Osteocyte (in vitro differentiated cells): ENCODE data around the gene DTD1. TPM values are rescaled to one million over a fixed set of nuclear protein-coding genes. Genes with fewer than 3 reads are reported as not detected.
"Not testable (repeated sequence)": the region's sequence is repeated elsewhere in the genome, so short reads cannot be mapped to it uniquely, and the experiment has no call there.

Experiments used
- DNase-seq: peaks from one replicate; pipeline ENCODE4 v3.0.0; 2021; ENCODE audit warnings: mixed read lengths; ENCODE audit not compliant: unreplicated experiment; ENCODE audit errors: extremely low spot score
- H3K27ac Mint-ChIP-seq: one replicate; pipeline ENCODE4 v1.8.0; 2021; ENCODE audit warnings: mild to moderate bottlenecking, mixed read lengths; ENCODE audit not compliant: unreplicated experiment
- H3K27me3 Mint-ChIP-seq: one replicate; pipeline ENCODE4 v1.8.0; 2021; ENCODE audit warnings: mixed read lengths; ENCODE audit not compliant: unreplicated experiment
- H3K36me3 Mint-ChIP-seq: one replicate; pipeline ENCODE4 v1.8.0; 2021; ENCODE audit warnings: mixed read lengths; ENCODE audit not compliant: unreplicated experiment
- H3K4me1 Mint-ChIP-seq: one replicate; pipeline ENCODE4 v1.8.0; 2021; ENCODE audit warnings: mixed read lengths; ENCODE audit not compliant: unreplicated experiment
- H3K4me3 Mint-ChIP-seq: one replicate; pipeline ENCODE4 v1.8.0; 2021; ENCODE audit warnings: mild to moderate bottlenecking, moderate library complexity, mixed read lengths; ENCODE audit not compliant: unreplicated experiment
- H3K9me3 Mint-ChIP-seq: one replicate; pipeline ENCODE4 v1.8.0; 2021; ENCODE audit warnings: mixed read lengths; ENCODE audit not compliant: unreplicated experiment
- total RNA-seq: library from RNA; stranded (reverse); gene quantifications from 2 replicates; pipeline ENCODE4 v1.2.1, GENCODE V29; 2021
- TF ChIP-seq, protein P1 (sequence below): fragments of 200-600 bp; sonication (generic); IDR thresholded peaks from 2 replicates; pipeline ENCODE4 v1.5.0; 2021; ENCODE audit warnings: antibody characterized with exemption, mild to moderate bottlenecking, moderate library complexity

Gene DTD1
- total RNA-seq, 1 donor from 2014 or later, result 26.2 TPM

GRCh38 chr20:18754653-18755045 is 166.8 kb downstream of the DTD1 start:
- H3K27me3 Mint-ChIP-seq, result no peaks in the 10 kb centered on the region
- H3K4me1 Mint-ChIP-seq, result peaks cover 11% of the 10 kb centered on the region
- TF ChIP-seq, protein P1, sequence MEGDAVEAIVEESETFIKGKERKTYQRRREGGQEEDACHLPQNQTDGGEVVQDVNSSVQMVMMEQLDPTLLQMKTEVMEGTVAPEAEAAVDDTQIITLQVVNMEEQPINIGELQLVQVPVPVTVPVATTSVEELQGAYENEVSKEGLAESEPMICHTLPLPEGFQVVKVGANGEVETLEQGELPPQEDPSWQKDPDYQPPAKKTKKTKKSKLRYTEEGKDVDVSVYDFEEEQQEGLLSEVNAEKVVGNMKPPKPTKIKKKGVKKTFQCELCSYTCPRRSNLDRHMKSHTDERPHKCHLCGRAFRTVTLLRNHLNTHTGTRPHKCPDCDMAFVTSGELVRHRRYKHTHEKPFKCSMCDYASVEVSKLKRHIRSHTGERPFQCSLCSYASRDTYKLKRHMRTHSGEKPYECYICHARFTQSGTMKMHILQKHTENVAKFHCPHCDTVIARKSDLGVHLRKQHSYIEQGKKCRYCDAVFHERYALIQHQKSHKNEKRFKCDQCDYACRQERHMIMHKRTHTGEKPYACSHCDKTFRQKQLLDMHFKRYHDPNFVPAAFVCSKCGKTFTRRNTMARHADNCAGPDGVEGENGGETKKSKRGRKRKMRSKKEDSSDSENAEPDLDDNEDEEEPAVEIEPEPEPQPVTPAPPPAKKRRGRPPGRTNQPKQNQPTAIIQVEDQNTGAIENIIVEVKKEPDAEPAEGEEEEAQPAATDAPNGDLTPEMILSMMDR, result no peak
- no peak overlapping the region for H3K27ac Mint-ChIP-seq
- no peak overlapping the region for H3K4me3 Mint-ChIP-seq
- no peaks in the 10 kb centered on the region for H3K9me3 Mint-ChIP-seq
- no peak for DNase-seq
- no peaks in the 10 kb centered on the region for H3K36me3 Mint-ChIP-seq

- not testable (repeated sequence) for H3K27ac Mint-ChIP-seq, H3K4me1 Mint-ChIP-seq, H3K27me3 Mint-ChIP-seq, H3K36me3 Mint-ChIP-seq, H3K4me3 Mint-ChIP-seq
- DNase-seq, result peak; percentile 59
- peaks cover 11% of the 10 kb centered on the region for H3K9me3 Mint-ChIP-seq
Measured at GRCh38 chr20:18760852-18761251, 173.0 kb downstream of the DTD1 start.

DNA sequence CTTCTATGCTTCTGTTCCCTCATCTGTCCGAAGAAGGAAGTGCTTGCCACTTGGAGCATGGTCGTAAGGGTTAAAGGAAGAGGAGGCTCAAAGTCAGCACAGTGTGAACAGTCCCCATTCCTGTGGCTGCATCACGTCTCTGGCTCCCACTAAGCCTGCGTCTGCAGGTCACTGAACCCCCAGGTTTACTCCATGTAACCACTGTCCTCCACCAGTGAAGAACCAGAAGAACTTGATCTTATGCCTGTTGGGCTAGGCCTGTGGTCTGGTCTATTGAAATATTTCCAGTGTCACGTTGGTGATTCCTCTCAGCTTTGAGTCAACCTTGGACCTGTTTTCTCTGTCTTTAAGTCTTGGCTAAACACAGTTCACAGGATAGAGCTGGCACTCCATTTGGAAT is 179.8 kb downstream of the DTD1 start:
- TF ChIP-seq, protein P1, result no peak
- no peak overlapping the region for H3K4me3 Mint-ChIP-seq
- no peaks in the 10 kb centered on the region for H3K4me1 Mint-ChIP-seq
- H3K27ac Mint-ChIP-seq, result no peak overlapping the region
- H3K9me3 Mint-ChIP-seq, result peaks cover 2% of the 10 kb centered on the region
- peaks cover 18% of the 10 kb centered on the region for H3K27me3 Mint-ChIP-seq
- no peak for DNase-seq
- H3K36me3 Mint-ChIP-seq, result peaks cover 4% of the 10 kb centered on the region

- Mint-ChIP-seq H3K36me3 (no peaks in the 10 kb centered on the region), H3K9me3 (no peaks in the 10 kb centered on the region), H3K27ac (no peak overlapping the region)
Measured at GRCh38 chr20:18773566-18773965, 185.7 kb downstream of the DTD1 start.

GRCh38 chr20:18774207-18774606 is 186.4 kb downstream of the DTD1 start:
- no peaks in the 10 kb centered on the region for H3K36me3 Mint-ChIP-seq
- TF ChIP-seq, protein P1, result no peak

More at GRCh38 chr20:18773566-18773965, 185.7 kb downstream of the DTD1 start:
- peaks cover 30% of the 10 kb centered on the region for H3K27me3 Mint-ChIP-seq
- DNase-seq, result no peak
- H3K4me1 Mint-ChIP-seq, result no peaks in the 10 kb centered on the region
- no peak overlapping the region for H3K4me3 Mint-ChIP-seq
- TF ChIP-seq, protein P1, result no peak

GRCh38 chr20:18775633-18776032 is 187.8 kb downstream of the DTD1 start:
- H3K4me1 Mint-ChIP-seq, result no peaks in the 10 kb centered on the region
- no peaks in the 10 kb centered on the region for H3K36me3 Mint-ChIP-seq
- no peaks in the 10 kb centered on the region for H3K9me3 Mint-ChIP-seq
- H3K27ac Mint-ChIP-seq, result no peak overlapping the region
- H3K4me3 Mint-ChIP-seq, result no peak overlapping the region
- no peak for DNase-seq
- H3K27me3 Mint-ChIP-seq, result peaks cover 27% of the 10 kb centered on the region
- TF ChIP-seq, protein P1, result no peak

More at GRCh38 chr20:18774207-18774606, 186.4 kb downstream of the DTD1 start:
- no peak overlapping the region for H3K27ac Mint-ChIP-seq
- H3K9me3 Mint-ChIP-seq, result no peaks in the 10 kb centered on the region
- no peak overlapping the region for H3K4me3 Mint-ChIP-seq
- no peaks in the 10 kb centered on the region for H3K4me1 Mint-ChIP-seq
- peaks cover 30% of the 10 kb centered on the region for H3K27me3 Mint-ChIP-seq
- DNase-seq, result no peak
